HG03139 (cell line): ENCODE results near the gene AXIN1.

Experiments used
- ATAC-seq: cut with Tn5 transposase; IDR thresholded peaks from one replicate; pipeline ENCODE4 v1.9.1; 2021; ENCODE audit not compliant: unreplicated experiment

The AXIN1 gene

GRCh38 chr16:253833-254232 is 98.7 kb downstream of the AXIN1 start:
- no peak for ATAC-seq

- ATAC-seq: no peak
Observed at GRCh38 chr16:252366-253337, 99.9 kb downstream of the AXIN1 start.

GRCh38 chr16:249431-249830 is 103.1 kb downstream of the AXIN1 start:
- ATAC-seq: no peak

GRCh38 chr16:247027-247426 is 105.5 kb downstream of the AXIN1 start:
- ATAC-seq: no peak

- no peak for ATAC-seq
Observed at GRCh38 chr16:245105-245504, 107.4 kb downstream of the AXIN1 start.

GRCh38 chr16:243348-243747 is 109.2 kb downstream of the AXIN1 start:
- ATAC-seq: no peak

- ATAC-seq: no peak
Observed at GRCh38 chr16:242281-242680, 110.2 kb downstream of the AXIN1 start.

GRCh38 chr16:240559-240958 is 112.0 kb downstream of the AXIN1 start:
- no peak for ATAC-seq

GRCh38 chr16:239948-240277 is 112.6 kb downstream of the AXIN1 start:
- no peak for ATAC-seq
